HG02885 (cell line): Measurements from ENCODE around the gene ESR1.

Experiments
- ATAC-seq: cut with Tn5 transposase; IDR thresholded peaks from one replicate; pipeline ENCODE4 v1.9.1; 2021; ENCODE audit warnings: mild to moderate bottlenecking; ENCODE audit not compliant: unreplicated experiment, poor library complexity

The ESR1 gene

DNA sequence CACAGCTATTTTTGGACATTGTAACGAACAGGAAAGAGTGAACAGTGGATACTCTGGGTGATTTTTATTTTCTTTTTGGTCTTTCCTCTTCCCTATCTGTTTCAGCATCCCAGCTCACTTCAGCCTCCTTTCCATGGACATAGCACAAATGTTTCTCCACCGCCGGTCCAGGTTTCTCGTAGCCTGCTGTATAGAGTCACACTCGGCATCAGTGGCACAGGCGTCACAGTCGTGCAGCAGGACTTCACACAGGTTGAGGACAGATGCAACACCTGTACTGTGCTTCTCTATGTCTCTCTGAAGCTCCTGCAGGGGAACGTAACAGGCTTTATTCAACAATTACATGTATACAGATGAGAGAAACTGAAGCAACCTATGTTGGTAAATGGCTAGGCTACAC, 348.3 kb downstream of the ESR1 start:
- ATAC-seq, result no peak

- ATAC-seq, result peak; percentile 94
Observed at GRCh38 chr6:152160346-152160745, 352.9 kb downstream of the ESR1 start.

GRCh38 chr6:152161501-152161900, 354.0 kb downstream of the ESR1 start:
- peak; percentile 65 for ATAC-seq

DNA sequence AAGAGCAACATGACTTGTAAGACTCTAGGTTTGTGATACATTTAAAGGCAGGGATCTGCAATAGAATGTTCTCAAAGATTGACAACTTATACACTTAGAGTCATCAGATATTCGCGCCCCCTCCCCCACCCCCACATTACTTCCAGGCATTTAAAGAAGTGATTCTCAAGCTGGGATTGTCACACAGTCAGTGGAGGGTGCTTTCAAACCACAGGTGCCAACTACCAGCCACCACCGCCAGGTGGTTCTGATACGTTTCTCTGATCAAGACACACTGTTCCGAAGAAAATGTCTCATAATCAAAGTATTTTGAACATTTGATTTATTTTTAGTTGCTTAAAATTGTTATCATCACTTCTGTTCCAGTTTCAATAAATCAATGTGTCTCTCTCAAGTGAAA, 357.5 kb downstream of the ESR1 start:
- no peak for ATAC-seq

DNA sequence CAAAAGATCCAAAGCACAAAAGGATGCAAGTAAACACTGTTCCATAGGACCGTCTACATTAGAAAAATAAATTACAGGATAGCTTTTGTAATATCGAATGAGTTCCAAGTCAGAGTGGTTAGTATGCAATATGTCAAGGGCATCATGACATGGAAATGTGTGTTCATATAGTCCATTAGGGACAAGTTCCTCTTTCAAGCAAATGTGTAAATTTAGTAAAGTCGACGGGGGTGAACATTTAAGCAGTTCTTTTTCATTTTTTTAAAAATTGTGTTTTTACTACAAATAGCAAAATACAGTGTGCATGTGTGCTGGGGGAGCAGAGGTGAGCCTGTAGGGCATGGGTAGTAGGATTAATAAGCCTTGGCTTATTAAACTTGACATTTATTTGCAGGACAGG, 359.0 kb downstream of the ESR1 start:
- ATAC-seq, result no peak

DNA sequence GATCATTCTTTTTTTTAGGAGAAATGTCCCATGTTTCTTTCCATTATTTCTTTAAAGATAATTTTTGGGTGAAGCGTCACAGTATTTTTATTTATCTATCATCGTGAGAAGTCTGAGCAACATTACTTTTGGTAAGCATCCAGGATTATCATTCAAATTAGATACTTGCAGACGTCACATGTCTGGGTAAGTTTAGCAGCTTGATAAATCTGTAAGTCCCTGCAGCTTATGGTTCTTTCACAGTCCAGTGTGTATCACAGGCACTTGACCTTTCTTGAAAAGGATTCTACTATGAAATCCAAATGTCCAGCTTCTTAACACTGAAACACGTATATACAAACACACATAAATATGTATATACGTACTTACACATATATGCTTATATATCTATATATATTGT, 359.4 kb downstream of the ESR1 start:
- ATAC-seq, result no peak

GRCh38 chr6:152167641-152168603, 360.4 kb downstream of the ESR1 start:
- no peak for ATAC-seq

GRCh38 chr6:152170313-152170701, 362.8 kb downstream of the ESR1 start:
- no peak for ATAC-seq

DNA sequence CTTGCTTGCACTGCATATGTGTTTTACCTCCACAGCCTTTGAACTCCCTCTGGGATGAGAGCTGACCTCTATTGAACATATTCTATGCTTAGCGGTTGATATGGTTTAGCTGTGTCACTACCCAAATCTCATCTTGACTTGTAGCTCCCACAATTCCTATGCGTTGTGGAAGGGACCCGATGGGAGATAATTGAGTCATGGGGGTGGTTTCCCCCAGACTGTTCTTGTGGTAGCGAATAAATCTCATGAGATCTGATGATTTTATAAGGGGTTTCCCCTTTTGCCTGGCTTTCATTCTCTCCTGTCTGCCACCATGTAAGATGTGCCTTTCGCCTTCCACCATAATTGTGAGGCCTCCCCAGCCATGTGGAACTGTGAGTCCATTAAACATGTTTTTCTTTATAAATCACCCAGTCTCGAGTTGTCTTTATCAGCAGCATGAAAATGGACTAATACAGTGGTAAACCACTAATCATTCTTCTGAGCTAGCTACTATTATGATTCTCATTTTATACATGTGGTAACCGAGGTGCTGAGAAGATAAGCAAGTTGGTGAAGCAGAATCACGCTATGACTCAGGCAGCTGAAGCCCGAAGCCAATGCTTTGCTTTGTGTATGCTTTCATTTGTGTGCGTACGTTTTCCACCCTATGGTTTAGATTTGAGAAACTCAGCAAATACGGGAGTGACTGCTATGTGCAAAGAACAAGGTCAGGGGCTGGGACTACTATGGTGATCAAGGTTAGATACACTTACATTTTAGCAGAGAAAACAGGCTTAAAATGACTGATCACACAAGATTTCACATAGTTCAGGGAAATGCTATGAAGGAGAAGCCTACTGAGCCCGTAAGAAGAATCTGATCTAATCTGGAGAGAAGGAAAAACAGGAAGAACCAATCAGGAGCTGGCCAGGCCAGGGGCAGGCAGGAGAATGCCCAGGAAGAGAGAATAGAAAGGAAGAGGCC, 363.5 kb downstream of the ESR1 start:
- peak; percentile 97 for ATAC-seq

DNA sequence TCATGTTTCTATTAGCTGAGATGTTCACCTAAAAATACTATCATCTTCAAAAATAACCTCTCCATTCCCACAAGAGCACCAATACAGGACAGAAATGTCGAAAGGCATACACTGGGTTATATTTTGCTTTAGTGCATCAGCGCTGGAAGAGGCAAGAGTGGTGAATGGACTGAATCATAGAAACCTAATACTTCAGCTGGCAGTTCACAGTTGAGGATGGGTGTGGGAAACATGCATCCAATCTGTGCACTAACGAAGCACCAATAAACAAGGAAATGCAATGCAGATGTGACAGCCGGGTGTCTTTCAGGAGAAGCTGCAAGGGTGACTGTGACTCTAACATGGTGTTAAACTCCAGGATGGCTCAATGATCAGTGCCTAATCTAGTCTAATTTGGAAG, 365.8 kb downstream of the ESR1 start:
- ATAC-seq, result no peak

GRCh38 chr6:152173957-152174356, 366.5 kb downstream of the ESR1 start:
- no peak for ATAC-seq

DNA sequence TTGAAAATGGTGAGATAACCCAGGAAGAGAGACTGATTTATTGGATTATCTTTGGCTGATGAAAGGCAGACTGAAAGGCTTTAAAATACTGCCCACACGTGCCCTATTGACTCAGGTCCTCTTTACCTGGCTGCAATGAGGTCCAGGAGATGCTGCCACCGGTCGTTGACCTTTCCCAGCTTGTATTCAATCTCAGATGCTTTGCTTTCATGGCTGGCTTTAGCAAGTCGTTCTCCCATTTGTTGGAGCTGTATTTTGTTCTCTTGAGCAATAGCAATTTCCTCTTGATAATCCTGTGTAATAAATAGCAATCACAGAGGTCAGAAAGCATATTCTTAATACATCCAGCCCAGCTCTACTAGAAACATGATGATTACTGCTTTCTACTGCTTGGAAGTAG, 368.8 kb downstream of the ESR1 start:
- no peak for ATAC-seq
